CD4-positive, alpha-beta T cell treated with Interleukin-21 for 1 hour (primary cell): ENCODE results near the gene ELF1.
A peak's percentile ranks its signal among the peaks of the same experiment; 100 is the strongest.
"Not testable (repeated sequence)": the region's sequence is repeated elsewhere in the genome, so short reads cannot be mapped to it uniquely, and the experiment has no call there.

ENCODE experiments used
- DNase-seq: peaks from one replicate; pipeline ENCODE4 v3.0.0-alpha.2; 2020

ELF1 gene

GRCh38 chr13:40981361-40981760 is 37.8 kb downstream of the ELF1 start:
- peak; percentile 74 for DNase-seq

GRCh38 chr13:40980461-40980860 is 38.7 kb downstream of the ELF1 start:
- DNase-seq: peak; percentile 68

GRCh38 chr13:40979232-40979631 is 39.9 kb downstream of the ELF1 start:
- no peak for DNase-seq

GRCh38 chr13:40978109-40978508 is 41.0 kb downstream of the ELF1 start:
- not testable (repeated sequence) for DNase-seq

GRCh38 chr13:40975441-40975840 is 43.7 kb downstream of the ELF1 start:
- DNase-seq: no peak

- DNase-seq: peak; percentile 74
Measured at GRCh38 chr13:40974460-40975407, 44.4 kb downstream of the ELF1 start.

- DNase-seq: no peak
Measured at GRCh38 chr13:40973409-40973808, 45.7 kb downstream of the ELF1 start.

GRCh38 chr13:40971321-40971720 is 47.8 kb downstream of the ELF1 start:
- DNase-seq: no peak

GRCh38 chr13:40970803-40971202 is 48.3 kb downstream of the ELF1 start:
- no peak for DNase-seq

- peak; percentile 40 for DNase-seq
Measured at GRCh38 chr13:40969169-40969901, 49.8 kb downstream of the ELF1 start.

- no peak for DNase-seq
Measured at GRCh38 chr13:40968416-40969000, 50.6 kb downstream of the ELF1 start.

- no peak for DNase-seq
Measured at GRCh38 chr13:40966298-40966697, 52.8 kb downstream of the ELF1 start.

GRCh38 chr13:40963927-40964326 is 55.2 kb downstream of the ELF1 start:
- DNase-seq: no peak

GRCh38 chr13:40961826-40962225 is 57.3 kb downstream of the ELF1 start:
- no peak for DNase-seq

GRCh38 chr13:40961214-40961613 is 57.9 kb downstream of the ELF1 start:
- no peak for DNase-seq

- DNase-seq: no peak
Measured at GRCh38 chr13:40960716-40961115, 58.4 kb downstream of the ELF1 start.

GRCh38 chr13:40958655-40959054 is 60.5 kb downstream of the ELF1 start:
- no peak for DNase-seq

GRCh38 chr13:40946485-40946884 is 72.6 kb downstream of the ELF1 start:
- no peak for DNase-seq

- DNase-seq: no peak
Measured at GRCh38 chr13:40943073-40943472, 76.0 kb downstream of the ELF1 start.

- DNase-seq: no peak
Measured at GRCh38 chr13:40941581-40941980, 77.5 kb downstream of the ELF1 start.

GRCh38 chr13:40940841-40941240 is 78.3 kb downstream of the ELF1 start:
- DNase-seq: no peak

GRCh38 chr13:40933508-40934204 is 85.5 kb downstream of the ELF1 start:
- no peak for DNase-seq

- DNase-seq: no peak
Measured at GRCh38 chr13:40932252-40932651, 86.9 kb downstream of the ELF1 start.
